GM21619 (cell line): ENCODE results near the gene IFIT5.
"Not testable (repeated sequence)": the region's sequence is repeated elsewhere in the genome, so short reads cannot be mapped to it uniquely, and the experiment has no call there.

ENCODE experiments used
- ATAC-seq: cut with Tn5 transposase; IDR thresholded peaks from one replicate; pipeline ENCODE4 v1.9.1; 2021; ENCODE audit not compliant: unreplicated experiment

The IFIT5 gene

GRCh38 chr10:89414146-89414878, at the start of gene IFIT5:
Gene IFIT5, plus strand, starts transcription at chr10:89414568. Its CDS starts 231 bp downstream, at chr10:89414799.
- ATAC-seq: peak; percentile 79

DNA sequence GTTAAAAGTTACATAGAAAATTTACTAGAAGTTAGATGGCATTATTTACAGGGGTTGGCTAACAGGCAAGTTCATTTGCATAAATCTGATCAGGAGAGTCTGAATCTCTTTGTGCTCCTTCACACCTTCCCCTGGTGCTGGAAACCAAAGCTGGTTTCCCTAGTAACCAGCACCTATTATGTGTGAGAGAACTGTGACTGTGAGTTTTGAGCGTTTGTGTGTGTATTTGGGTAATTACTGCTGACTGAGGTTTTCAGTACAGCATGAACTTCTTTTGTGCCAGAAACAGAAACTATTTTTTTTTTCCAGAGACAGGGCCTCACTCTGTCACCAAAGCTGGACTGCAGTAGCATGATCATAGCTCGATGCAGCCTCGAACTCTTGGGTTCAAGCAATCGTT, 46.8 kb upstream of the IFIT5 start:
- peak; percentile 80 for ATAC-seq

DNA sequence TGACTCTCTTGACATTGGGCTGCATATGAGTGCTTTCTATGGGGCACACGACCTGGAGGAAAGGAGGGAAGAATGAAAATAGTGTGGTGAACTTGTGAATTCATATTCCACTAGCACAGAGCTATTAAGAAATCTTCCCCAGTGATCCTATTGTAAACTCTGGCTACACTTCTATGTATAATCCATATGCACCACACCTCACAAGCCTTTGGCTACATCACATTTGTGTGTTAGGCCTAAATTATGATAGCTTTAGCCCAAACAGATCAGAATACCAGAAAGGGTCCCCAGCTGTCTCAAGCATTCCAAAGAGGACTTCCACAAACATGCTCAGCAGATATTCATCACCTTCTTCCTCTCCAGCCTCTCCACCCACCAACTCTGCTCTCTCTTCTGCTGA, 46.2 kb upstream of the IFIT5 start:
- no peak for ATAC-seq

DNA sequence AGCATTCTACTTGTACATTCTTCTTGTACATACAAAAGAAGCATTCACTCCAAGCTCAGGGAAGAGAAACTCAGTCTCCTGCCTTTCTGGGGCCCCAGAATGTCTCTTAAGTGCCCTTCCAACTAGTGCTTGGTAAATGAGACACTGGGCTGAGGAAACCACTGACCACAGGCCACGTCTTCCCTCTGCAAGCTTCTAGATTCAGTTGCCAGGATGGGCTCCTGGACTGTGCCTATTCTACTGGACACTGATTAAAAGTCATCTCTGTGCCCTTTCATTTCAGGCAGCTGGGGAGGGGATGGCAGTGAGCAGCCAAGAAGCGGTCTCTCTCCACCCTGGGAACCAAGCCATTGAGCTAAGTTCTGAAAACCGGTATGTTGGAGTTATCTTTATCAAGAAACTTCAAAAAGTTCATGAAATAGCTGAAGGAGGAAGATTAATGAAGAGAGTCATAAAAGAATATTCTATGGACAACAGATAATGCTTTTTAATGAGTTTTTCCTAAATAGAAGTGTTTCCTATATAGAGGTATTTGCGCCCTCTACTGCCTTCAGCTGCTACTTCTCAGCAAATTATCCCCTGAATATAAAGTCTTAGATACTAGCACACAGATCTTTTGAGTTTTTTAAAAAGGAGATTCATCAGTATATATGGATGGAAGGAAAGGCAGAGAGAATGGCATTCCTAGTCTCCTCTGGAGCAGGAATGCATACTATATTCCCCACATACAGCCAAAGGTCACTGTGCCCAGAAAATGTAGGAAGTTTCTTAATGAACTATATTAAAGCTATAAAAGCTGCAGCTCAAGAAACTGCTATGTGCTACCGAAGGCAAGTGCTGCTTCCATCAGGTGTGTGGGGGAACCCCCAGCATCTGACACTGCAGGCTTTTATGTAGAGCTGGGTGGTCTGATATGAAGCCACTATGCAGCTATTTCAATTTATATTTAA, 44.9 kb upstream of the IFIT5 start:
- ATAC-seq: no peak

DNA sequence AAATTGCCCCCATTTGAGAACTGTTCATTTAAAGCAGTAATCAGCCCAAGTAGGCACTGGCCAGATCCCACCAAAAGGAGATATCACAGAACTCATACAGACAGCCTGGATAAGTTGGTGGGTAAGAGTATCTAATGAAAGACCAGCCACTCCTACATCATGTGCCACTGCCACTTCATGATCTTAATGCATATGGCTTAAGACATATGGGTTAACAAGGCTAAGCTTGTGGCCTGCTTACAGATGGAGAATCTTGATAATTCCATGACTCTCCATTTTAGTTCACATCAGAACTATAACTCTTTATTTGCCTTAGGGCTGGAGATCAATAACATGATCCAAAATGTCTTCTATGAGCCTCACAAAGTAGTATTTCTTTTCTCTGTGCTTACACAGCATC, 43.3 kb upstream of the IFIT5 start:
- ATAC-seq: no peak

DNA sequence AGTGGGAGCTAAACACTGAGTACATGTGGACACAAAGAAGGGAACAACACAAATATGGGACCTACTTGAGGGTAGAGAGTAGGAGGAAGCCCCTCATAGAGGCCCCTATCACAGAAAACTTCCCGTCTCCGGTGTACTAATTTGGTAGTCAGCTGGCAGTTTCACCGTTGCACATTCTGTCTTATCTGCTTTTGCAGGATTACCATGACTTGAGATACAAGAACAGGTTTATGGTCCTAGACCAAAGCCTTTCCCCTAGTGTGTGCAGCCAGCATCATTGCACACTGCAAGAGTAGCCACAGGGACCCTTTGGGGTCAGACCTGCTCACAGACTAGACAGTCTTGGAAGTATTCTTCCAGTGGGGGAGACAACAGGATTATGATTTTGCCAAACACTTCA, 42.4 kb upstream of the IFIT5 start:
- ATAC-seq: no peak

GRCh38 chr10:89373916-89374711, 40.3 kb upstream of the IFIT5 start:
- no peak for ATAC-seq

DNA sequence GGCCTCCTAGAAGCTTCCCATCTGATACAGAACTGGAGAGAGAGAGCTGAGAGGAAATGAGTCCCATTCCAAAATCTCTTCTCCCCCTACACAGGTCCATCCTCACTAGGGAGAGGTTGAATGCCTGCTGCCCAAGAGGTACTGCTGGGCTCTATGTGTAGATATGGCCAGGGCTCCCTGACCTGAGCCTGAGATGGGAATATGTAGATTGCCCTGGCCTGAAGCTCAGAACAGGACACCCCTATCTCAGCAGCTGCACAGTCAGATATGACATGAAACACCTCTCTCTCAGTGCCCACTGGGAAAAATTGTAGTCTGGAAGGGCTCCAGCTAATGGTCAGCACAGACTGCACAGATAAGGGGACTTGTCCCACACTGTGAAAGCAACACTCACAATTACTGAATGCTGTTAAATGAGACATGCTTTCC, 39.6 kb upstream of the IFIT5 start:
- ATAC-seq: no peak

GRCh38 chr10:89377705-89378637, 36.4 kb upstream of the IFIT5 start, which contains the start of gene IFIT1B:
Gene IFIT1B, plus strand, starts transcription at chr10:89378056. Its CDS starts 80 bp downstream, at chr10:89378136.
- no peak for ATAC-seq

DNA sequence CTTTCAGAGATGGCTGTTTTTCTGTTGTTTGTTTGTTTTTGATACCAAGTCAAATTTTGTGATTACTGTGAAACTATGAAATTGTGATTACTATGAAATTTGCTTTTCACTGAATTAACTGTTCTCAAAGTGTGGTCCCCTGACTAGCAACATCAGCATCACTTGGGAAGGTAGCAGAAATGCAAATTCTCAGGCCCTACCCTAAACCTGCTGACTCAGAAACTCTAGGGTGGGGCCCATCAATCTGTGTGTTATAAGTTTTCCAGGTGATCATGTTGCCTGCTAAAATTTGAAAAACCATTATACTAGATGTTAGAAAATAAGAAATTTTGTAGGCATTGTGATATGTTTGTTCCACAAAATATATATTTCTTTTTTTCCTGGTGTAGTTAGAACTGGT, 35.3 kb upstream of the IFIT5 start:
- ATAC-seq: no peak

DNA sequence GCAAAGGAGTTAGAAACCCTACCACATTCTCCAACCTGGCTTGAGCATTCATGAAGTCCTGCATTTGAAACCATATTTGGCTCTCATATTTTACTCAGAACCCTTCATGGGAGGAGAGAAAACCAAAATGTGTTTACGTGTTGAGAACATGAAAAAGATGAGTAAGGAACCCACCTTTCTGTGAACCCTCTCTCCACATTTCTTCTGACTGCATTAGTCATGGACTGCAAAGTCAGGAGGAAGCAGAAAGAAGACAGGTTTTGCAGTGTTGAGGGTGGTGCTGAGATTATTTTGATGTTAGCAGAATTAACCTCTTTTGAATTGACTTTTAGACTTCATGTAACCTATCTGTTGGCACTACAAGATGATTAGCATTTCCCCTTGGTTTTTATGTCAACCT, 31.6 kb upstream of the IFIT5 start:
- no peak for ATAC-seq

DNA sequence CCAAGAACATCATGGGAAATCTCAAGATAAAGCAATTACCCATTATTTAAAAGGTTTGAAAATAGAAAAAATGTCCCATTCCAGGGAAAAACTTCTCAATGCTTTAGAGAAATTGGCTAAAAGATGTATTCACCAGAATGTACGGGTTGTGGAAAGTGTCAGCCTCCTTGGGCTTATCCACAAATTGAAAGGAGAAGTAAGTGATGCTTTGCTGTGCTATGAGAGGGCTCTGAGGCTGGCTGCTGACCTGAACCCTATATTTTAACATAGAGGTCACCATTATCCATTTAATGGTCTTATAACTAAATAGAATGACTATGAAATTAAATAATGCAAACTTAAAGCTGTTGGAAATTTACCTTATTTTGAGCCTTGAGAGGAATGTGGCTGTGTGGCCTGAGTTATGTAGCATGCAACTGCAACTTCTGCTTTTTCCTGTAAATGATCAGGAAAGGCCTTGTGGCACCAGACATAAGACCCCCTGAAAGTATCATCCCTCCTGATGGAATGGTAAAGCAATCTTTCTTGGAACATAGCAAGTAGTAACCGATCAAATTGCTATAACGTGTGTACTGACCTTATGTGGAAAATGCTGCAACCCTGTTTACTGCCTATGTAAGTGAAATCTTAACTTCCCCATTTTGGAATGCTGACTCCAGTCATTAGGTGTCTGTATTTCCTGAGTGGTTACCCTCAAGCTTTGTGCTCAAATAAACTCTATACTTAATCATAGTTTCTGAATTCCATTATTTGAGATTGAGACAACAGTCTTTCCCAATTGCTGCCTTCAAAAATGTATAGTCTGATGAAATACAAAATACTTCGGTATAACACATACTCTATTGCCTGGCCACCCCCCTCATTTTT, 29.7 kb upstream of the IFIT5 start:
- ATAC-seq: no peak

GRCh38 chr10:89388806-89389205, 25.6 kb upstream of the IFIT5 start:
- no peak for ATAC-seq

GRCh38 chr10:89389254-89389653, 25.1 kb upstream of the IFIT5 start:
- no peak for ATAC-seq

DNA sequence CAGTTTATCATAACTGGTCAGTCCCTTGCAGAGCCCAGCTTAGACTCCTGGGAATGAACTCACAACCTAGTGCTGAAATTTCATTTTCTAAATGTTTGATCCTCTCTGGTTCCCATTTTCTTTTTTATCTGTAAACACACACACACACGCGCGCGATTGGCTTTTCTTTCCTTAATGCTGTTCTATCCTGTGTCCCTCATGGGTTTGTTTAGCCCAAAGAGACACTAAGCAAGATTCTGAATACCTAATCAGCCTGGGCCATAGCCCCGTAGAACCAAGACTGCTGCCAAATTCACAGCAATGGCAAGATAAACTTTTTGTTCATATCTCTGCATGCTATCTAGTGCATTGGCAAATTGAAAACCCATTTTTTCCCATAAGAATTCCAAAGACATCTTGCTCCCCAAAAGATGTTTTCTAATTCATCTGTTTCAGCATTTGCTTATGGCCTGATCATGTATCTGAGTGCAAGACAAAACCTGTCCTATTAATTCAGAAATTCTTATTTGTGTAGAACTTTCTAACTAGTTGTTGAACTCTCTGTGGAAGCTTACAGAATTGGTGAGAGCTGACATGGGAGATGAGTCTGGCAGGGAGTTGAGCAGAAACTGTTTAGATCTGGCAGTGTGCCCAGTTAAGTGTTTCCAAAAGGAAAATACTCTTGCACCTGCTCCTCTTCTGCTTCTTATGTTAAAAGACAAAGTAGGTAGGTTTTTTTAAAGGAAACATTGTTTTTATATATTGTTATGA, 23.7 kb upstream of the IFIT5 start:
- ATAC-seq: no peak

DNA sequence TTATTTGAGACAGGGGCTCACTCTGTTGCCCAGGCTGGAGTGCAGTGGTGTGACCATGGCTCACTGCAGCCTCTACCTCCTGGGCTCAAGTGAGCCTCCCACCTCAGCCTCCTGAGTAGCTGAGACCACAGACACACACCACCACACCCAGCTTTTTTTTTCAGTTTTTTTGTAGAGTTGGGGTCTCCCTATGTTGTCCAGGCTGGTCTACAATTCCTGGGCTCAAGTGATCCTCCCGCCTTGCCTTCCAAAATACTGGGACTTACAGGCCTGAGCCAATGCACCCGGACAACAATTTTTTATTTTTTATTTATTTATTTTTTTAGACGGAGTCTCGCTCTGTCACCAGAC, 23.2 kb upstream of the IFIT5 start:
- not testable (repeated sequence) for ATAC-seq

DNA sequence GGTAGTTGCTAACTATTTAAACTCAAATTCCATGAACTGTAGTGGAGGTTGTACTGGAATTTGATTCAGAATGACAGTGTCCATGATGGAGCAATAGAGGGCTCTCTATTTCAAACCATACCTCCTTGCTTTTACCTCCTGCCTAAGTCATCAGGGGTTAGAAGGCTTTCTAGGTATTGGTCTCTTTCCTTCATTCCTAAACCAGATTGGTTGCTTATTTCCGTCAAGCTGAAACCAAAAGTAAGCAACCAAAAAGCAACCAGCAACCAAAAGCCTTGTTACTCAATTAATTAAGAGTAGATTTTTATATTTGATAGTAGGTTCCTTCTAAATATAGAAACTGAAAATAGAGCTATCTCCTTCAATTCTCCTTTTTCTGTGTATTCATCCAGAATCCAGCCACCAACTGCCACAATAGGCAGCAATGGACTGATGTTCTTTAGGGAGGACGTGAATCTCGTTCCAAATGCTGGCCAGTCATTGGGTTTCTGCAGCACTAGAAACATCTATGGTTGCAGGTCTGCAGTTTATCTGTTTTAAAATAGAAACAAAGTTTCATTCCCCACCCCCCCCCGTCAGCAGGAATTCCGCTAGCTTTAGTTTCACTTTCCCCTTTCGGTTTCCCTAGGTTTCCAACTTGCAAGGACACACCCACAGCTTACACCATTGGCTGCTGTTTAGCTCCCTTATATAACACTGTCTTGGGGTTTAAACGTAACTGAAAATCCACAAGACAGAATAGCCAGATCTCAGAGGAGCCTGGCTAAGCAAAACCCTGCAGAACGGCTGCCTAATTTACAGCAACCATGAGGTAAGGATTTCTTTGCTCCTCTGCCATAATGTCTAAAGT, 22.2 kb upstream of the IFIT5 start, which contains the start of gene IFIT1:
Gene IFIT1, plus strand, starts transcription at position 717 of the 850 bp plus-strand sequence. Its CDS starts 90 bp downstream, at position 807.
- ATAC-seq: peak; percentile 84
